ENCODE measurements around the gene CRMP1.

CRMP1 gene

GRCh38 chr4:5888222-5889001 lies 4.5 kb downstream of the CRMP1 start:
- no peak for DNase-seq (ENCODE audit: low read depth)

GRCh38 chr4:5887361-5888221 lies 5.3 kb downstream of the CRMP1 start:
- no peak for DNase-seq (ENCODE audit: low read depth)

GRCh38 chr4:5887011-5887360 lies 5.9 kb downstream of the CRMP1 start:
- DNase-seq (ENCODE audit: low read depth): no peak

GRCh38 chr4:5885733-5886132 lies 7.2 kb downstream of the CRMP1 start:
- no peak for DNase-seq (ENCODE audit: low read depth)

GRCh38 chr4:5884796-5885195 lies 8.1 kb downstream of the CRMP1 start:
- DNase-seq (ENCODE audit: low read depth): no peak

- no peak for DNase-seq (ENCODE audit: low read depth)
Observed at GRCh38 chr4:5883916-5884315, 9.0 kb downstream of the CRMP1 start.

- DNase-seq (ENCODE audit: low read depth): no peak
Observed at GRCh38 chr4:5882947-5883346, 9.9 kb downstream of the CRMP1 start.

GRCh38 chr4:5881340-5881739 lies 11.5 kb downstream of the CRMP1 start:
- DNase-seq (ENCODE audit: low read depth): no peak

- DNase-seq (ENCODE audit: low read depth): no peak
Observed at GRCh38 chr4:5878359-5878758, 14.5 kb downstream of the CRMP1 start.

- no peak for DNase-seq (ENCODE audit: low read depth)
Observed at GRCh38 chr4:5877392-5877791, 15.5 kb downstream of the CRMP1 start.

- DNase-seq (ENCODE audit: low read depth): no peak
Observed at GRCh38 chr4:5874811-5875449, 18.0 kb downstream of the CRMP1 start.

- no peak for DNase-seq (ENCODE audit: low read depth)
Observed at GRCh38 chr4:5870701-5871100, 22.2 kb downstream of the CRMP1 start.

- DNase-seq (ENCODE audit: low read depth): no peak
Observed at GRCh38 chr4:5869966-5870619, 22.8 kb downstream of the CRMP1 start.

- no peak for DNase-seq (ENCODE audit: low read depth)
Observed at GRCh38 chr4:5867866-5868265, 25.0 kb downstream of the CRMP1 start.

- DNase-seq (ENCODE audit: low read depth): no peak
Observed at GRCh38 chr4:5866841-5867813, 25.8 kb downstream of the CRMP1 start.

- no peak for DNase-seq (ENCODE audit: low read depth)
Observed at GRCh38 chr4:5865896-5866599, 26.8 kb downstream of the CRMP1 start.

GRCh38 chr4:5863461-5864113 lies 29.3 kb downstream of the CRMP1 start:
- DNase-seq (ENCODE audit: low read depth): no peak

GRCh38 chr4:5858020-5858769 lies 34.7 kb downstream of the CRMP1 start:
- DNase-seq (ENCODE audit: low read depth): no peak

GRCh38 chr4:5857199-5857598 lies 35.7 kb downstream of the CRMP1 start:
- DNase-seq (ENCODE audit: low read depth): no peak

Measured in stimulated activated CD8-positive, alpha-beta memory T cell treated with anti-CD3 and anti-CD28 coated beads, Interleukin-15, amount 100 ng/mL, for 24 hours (primary cell).